GM12872 (cell line): ENCODE measurements around the gene PRSS8.

Experiments
- TF ChIP-seq, protein P1 (sequence below): IDR thresholded peaks from 3 replicates; pipeline ENCODE4 v1.5.1; 2011; ENCODE audit warnings: low read depth, mild to moderate bottlenecking, low read length, moderate library complexity; ENCODE audit not compliant: insufficient read depth

Gene PRSS8

DNA sequence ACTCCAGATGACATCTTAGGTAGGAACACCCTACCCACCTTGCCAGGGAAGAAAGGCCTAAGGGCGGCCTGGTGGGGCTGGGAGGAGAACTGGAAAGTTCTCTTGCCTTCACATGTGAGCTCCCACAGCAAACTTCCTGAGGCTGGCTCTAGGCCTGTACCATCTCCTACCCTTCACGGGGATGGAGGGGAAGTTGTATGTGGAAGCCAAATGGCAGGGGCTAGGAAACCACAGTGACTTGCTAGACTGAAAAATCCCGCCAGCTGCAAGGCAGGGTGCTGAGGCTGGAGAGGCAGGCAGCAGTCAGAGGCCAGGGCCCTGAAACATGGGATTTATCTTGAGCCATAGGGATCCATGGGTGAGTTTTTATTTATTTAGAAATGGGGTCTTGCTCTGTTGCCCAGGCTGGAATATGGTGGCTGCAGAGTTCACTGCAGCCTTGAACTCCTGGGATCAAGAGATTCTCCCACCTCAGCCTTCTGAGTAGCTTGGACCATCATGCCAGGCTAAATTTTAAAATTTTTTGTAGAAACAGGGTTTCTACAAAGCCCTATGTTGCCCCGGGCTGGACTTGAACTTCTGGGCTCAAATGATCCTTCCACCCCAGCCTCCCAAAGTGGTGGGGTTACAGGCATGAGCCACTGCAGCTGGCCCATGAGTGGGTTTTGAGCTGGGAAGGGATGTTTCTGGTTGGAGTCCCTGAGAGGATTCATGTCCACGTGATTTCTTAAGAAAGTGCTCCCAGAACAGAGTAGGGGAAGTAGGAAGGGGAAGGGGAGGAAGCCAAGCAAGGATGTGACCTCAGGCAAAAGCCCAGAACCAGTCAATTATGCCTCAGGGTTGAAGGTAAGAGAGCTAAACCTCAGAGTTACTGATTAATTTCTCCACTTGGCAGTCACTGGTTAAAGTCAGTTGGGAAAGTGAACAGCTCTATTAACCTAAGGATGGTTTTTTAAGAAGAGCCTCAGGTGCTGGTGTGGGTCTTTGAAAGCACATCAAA, 22.1 kb downstream of the PRSS8 start:
- TF ChIP-seq, protein P1, sequence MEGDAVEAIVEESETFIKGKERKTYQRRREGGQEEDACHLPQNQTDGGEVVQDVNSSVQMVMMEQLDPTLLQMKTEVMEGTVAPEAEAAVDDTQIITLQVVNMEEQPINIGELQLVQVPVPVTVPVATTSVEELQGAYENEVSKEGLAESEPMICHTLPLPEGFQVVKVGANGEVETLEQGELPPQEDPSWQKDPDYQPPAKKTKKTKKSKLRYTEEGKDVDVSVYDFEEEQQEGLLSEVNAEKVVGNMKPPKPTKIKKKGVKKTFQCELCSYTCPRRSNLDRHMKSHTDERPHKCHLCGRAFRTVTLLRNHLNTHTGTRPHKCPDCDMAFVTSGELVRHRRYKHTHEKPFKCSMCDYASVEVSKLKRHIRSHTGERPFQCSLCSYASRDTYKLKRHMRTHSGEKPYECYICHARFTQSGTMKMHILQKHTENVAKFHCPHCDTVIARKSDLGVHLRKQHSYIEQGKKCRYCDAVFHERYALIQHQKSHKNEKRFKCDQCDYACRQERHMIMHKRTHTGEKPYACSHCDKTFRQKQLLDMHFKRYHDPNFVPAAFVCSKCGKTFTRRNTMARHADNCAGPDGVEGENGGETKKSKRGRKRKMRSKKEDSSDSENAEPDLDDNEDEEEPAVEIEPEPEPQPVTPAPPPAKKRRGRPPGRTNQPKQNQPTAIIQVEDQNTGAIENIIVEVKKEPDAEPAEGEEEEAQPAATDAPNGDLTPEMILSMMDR, result no peak

DNA sequence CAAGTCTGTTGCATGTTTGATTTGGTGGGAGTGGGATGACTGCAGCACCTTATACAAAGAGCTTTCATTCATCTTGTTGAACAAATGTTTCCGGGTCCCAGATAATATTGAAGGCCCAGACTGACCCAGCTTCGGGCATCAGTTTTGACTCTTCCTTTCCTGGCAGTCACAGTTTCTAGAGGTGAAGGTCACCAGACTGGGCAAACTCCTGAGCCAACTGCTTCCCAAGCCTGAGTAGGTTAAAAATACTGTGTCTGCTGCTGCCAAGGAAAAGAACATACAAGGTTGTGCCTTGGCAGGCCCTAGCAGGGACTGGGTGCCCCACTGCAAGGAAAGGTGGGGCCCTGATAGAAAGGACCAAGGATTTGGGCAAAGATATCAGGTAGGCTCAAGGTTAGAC, 22.8 kb downstream of the PRSS8 start:
- TF ChIP-seq, protein P1, result no peak

DNA sequence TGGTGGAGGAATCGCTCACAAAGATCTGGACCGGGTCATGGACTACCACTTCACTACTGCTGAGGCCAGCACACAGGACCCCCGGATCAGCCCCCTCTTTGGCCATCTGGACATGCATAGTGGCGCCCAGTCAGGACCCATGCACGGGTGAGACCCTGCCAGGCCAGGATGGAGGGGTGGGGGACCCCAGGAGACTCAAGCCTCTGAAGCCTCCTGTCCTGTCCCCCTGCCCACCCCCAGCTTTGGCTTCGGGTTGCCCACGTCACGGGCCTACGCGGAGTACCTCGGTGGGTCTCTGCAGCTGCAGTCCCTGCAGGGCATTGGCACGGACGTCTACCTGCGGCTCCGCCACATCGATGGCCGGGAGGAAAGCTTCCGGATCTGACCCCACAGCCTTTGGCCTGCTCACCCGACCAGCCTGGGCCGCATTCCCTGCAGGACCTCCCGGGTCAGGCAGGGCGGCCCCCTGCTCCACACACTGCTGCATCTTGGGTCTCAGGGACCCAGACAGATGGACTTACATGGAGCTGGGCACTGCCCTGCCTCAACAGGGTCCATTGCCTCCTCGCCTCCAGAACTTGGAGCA, 23.6 kb downstream of the PRSS8 start:
- TF ChIP-seq, protein P1, result no peak

DNA sequence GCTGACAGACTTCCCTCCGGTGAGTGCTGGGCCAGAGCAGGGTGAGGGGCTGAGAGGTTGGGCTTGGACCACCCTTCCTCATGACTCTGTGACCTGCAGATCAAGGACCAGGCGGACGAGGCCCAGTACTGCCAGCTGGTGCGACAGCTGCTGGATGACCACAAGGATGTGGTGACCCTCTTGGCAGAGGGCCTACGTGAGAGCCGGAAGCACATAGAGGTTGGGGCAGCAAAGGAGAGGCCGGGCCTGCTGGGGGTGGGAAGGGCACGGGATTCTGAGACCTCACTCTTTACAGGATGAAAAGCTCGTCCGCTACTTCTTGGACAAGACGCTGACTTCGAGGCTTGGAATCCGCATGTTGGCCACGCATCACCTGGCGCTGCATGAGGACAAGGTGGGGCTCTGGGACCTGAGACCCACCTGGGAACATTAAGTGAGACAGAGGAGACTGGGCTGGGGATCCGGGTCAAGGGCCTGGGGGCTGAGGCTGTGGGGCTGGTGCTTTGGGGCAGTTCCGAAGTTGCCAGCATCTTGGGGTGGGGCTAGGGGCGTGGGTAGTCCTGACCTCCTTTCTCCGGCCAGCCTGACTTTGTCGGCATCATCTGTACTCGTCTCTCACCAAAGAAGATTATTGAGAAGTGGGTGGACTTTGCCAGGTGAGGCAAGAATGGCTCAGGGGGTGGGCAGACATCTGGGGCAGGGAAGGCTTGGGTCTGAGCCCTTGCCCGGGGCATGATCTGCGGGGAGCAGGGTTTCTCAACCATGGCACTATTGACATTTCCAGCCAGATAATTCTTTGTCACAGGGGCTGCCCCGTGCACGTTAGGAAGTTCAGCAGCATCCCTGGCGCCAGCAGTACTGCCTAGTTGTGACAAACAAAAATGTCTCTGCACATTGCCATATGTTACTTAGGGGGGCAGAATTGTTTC, 25.2 kb downstream of the PRSS8 start:
- TF ChIP-seq, protein P1, result no peak

DNA sequence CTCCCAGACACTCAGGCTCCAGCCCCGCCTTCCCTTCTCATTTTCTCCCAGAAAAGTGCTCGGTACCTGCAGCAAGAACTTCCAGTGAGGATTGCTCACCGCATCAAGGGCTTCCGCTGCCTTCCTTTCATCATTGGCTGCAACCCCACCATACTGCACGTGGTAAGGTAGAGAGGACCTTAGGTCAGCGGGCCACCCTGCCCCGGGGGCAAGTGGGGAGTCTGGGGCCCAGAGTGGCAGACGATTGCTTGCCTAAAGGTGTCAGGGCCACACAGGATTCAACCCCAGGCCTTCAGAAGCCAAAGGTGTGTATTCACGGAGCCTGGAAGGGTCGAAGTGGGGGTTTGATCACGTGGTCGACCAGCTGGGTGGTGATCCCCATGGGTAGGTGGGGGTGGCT, 25.9 kb downstream of the PRSS8 start:
- TF ChIP-seq, protein P1, result no peak

- TF ChIP-seq, protein P1, result no peak
These were observed 26.6 kb downstream of the PRSS8 start for GRCh38 chr16:31108794-31109558.
